Endothelial cell (in vitro differentiated cells): Measurements from ENCODE around the gene PGA3. TPM values are rescaled to one million over a fixed set of nuclear protein-coding genes. Genes with fewer than 3 reads are reported as not detected.
"Not testable (repeated sequence)": the region's sequence is repeated elsewhere in the genome, so short reads cannot be mapped to it uniquely, and the experiment has no call there.

ENCODE experiments used
- DNase-seq: peaks from one replicate; pipeline ENCODE4 v3.0.0; 2021; ENCODE audit warnings: low spot score
- H3K27ac Mint-ChIP-seq: one replicate; pipeline ENCODE4 v1.8.0; 2021; ENCODE audit warnings: mixed read lengths, inconsistent platforms; ENCODE audit not compliant: unreplicated experiment
- H3K27me3 Mint-ChIP-seq: one replicate; pipeline ENCODE4 v1.8.0; 2021; ENCODE audit warnings: mild to moderate bottlenecking, moderate library complexity, mixed read lengths, inconsistent platforms; ENCODE audit not compliant: unreplicated experiment
- H3K36me3 Mint-ChIP-seq: one replicate; pipeline ENCODE4 v1.8.0; 2021; ENCODE audit warnings: mild to moderate bottlenecking, low read depth, mixed read lengths, inconsistent platforms; ENCODE audit not compliant: unreplicated experiment
- H3K4me1 Mint-ChIP-seq: one replicate; pipeline ENCODE4 v1.8.0; 2021; ENCODE audit warnings: mild to moderate bottlenecking, mixed read lengths, inconsistent platforms; ENCODE audit not compliant: unreplicated experiment
- H3K4me3 Mint-ChIP-seq: one replicate; pipeline ENCODE4 v1.8.0; 2021; ENCODE audit warnings: mild to moderate bottlenecking, mixed read lengths, inconsistent platforms; ENCODE audit not compliant: unreplicated experiment
- H3K9me3 Mint-ChIP-seq: one replicate; pipeline ENCODE4 v1.8.0; 2021; ENCODE audit warnings: mixed read lengths, inconsistent platforms; ENCODE audit not compliant: unreplicated experiment
- CTCF ChIP-seq: fragments of 200-600 bp; sonication (generic); IDR thresholded peaks from one replicate; pipeline ENCODE4 v1.5.0; 2021; ENCODE audit warnings: antibody characterized with exemption; ENCODE audit not compliant: unreplicated experiment
- long read RNA-seq: library from polyadenylated mRNA; unstranded; transcript quantifications from one replicate; pipeline ENCODE4 v2.0.0, GENCODE V29; 2020; ENCODE audit not compliant: unreplicated experiment
- total RNA-seq: library from RNA; stranded (reverse); fragmentation: NEBNext Ultra II Directional; extraction: Animal tissue kit (Norgen Biotek cat#: 25700); gene quantifications from one replicate; pipeline ENCODE4 v1.2.1, GENCODE V29; 2021; ENCODE audit not compliant: unreplicated experiment

Gene PGA3
- 0.80 TPM for total RNA-seq
- long read RNA-seq = 0 reads

- not testable (repeated sequence) for H3K4me1 Mint-ChIP-seq, DNase-seq, H3K36me3 Mint-ChIP-seq, H3K9me3 Mint-ChIP-seq, H3K27me3 Mint-ChIP-seq, H3K27ac Mint-ChIP-seq, H3K4me3 Mint-ChIP-seq
Observed at GRCh38 chr11:61202950-61203746, at the start of gene PGA3. TSS of gene PGA3 (plus strand) at chr11:61203515. CDS start at chr11:61203565, 50 bp downstream.

- Mint-ChIP-seq H3K27me3 (peaks cover 6% of the 10 kb centered on the region), H3K9me3 (no peaks in the 10 kb centered on the region), H3K4me3 (no peak overlapping the region), H3K4me1 (peaks cover 37% of the 10 kb centered on the region), H3K27ac (no peak overlapping the region), H3K36me3 (no peaks in the 10 kb centered on the region)
- DNase-seq = no peak
- TF ChIP-seq CTCF = no peak
Observed at GRCh38 chr11:61153593-61154095, 49.7 kb upstream of the PGA3 start.

GRCh38 chr11:61154528-61154927, 48.8 kb upstream of the PGA3 start:
- Mint-ChIP-seq H3K36me3 (no peaks in the 10 kb centered on the region), H3K4me1 (peaks cover 37% of the 10 kb centered on the region), H3K9me3 (no peaks in the 10 kb centered on the region), H3K4me3 (no peak overlapping the region), H3K27me3 (peaks cover 3% of the 10 kb centered on the region), H3K27ac (peak overlapping the region; percentile 9)
- TF ChIP-seq CTCF = no peak
- no peak for DNase-seq

- no peak overlapping the region for H3K27ac Mint-ChIP-seq
- no peaks in the 10 kb centered on the region for H3K36me3 Mint-ChIP-seq
- H3K27me3 Mint-ChIP-seq = peaks cover 1% of the 10 kb centered on the region
- no peak for DNase-seq
- peaks cover 34% of the 10 kb centered on the region for H3K4me1 Mint-ChIP-seq
- TF ChIP-seq CTCF = no peak
- H3K9me3 Mint-ChIP-seq = no peaks in the 10 kb centered on the region
- no peak overlapping the region for H3K4me3 Mint-ChIP-seq
Observed at GRCh38 chr11:61155312-61155711, 48.0 kb upstream of the PGA3 start.

- no peak overlapping the region for H3K4me3 Mint-ChIP-seq
- no peak for DNase-seq
- no peak overlapping the region for H3K27ac Mint-ChIP-seq
- H3K27me3 Mint-ChIP-seq = peaks cover 5% of the 10 kb centered on the region
- TF ChIP-seq CTCF = no peak
- no peaks in the 10 kb centered on the region for H3K36me3 Mint-ChIP-seq
- no peaks in the 10 kb centered on the region for H3K9me3 Mint-ChIP-seq
- peaks cover 37% of the 10 kb centered on the region for H3K4me1 Mint-ChIP-seq
Observed at GRCh38 chr11:61155741-61156140, 47.6 kb upstream of the PGA3 start.
